A673 (cell line): ENCODE measurements around the gene OR4D2. TPM values are rescaled to one million over a fixed set of nuclear protein-coding genes. Genes with fewer than 3 reads are reported as not detected.

Experiments
- BruUV-seq: library from RNA; stranded (reverse); fragments of 400-500 nt; replicated peaks from 2 replicates; lab custom pipeline; 2021; lab: Mats Ljungman, UMichigan
- CTCF ChIA-PET: fragments of 300-600 bp; sonication (Branson Sonifier 250); formaldehyde crosslinking; loops from one replicate; lab custom pipeline; 2022; ENCODE audit warnings: antibody characterized with exemption; lab: Charles Lee
- POLR2A ChIA-PET: fragments of 300-600 bp; sonication (Branson Sonifier 250); formaldehyde crosslinking; loops from one replicate; lab custom pipeline; 2022; ENCODE audit warnings: antibody characterized with exemption; ENCODE audit not compliant: low non-redundant PET; lab: Charles Lee
- DNase-seq: peaks from one replicate; pipeline ENCODE4 v3.0.0-alpha.2; 2015; ENCODE audit warnings: low spot score
- H3K27ac ChIP-seq: fragments of 200-600 bp; sonication (generic); 2 replicates; pipeline ENCODE4 v1.5.1; 2016; ENCODE audit warnings: mixed run types, low read depth, mild to moderate bottlenecking, mixed read lengths, antibody characterized with exemption, low read length; ENCODE audit not compliant: poor library complexity, severe bottlenecking
- H3K27me3 ChIP-seq: fragments of 200-600 bp; sonication (generic); replicated peaks from 2 replicates; pipeline ENCODE4 v1.6.1; 2017; ENCODE audit warnings: mixed run types, low read depth, mild to moderate bottlenecking, mixed read lengths, antibody characterized with exemption, low read length; ENCODE audit not compliant: insufficient read depth, poor library complexity
- H3K36me3 ChIP-seq: fragments of 200-600 bp; sonication (generic); 2 replicates; pipeline ENCODE4 v1.6.1; 2016; ENCODE audit warnings: mixed run types, mild to moderate bottlenecking, mixed read lengths, antibody characterized with exemption, low read length; ENCODE audit not compliant: insufficient read depth, poor library complexity, severe bottlenecking
- H3K4me1 ChIP-seq: fragments of 200-600 bp; sonication (generic); 2 replicates; pipeline ENCODE4 v1.6.1; 2017; ENCODE audit warnings: mixed run types, mild to moderate bottlenecking, mixed read lengths, antibody characterized with exemption, low read length; ENCODE audit not compliant: insufficient read depth, poor library complexity, severe bottlenecking
- H3K4me3 ChIP-seq: fragments of 200-600 bp; sonication (generic); 2 replicates; pipeline ENCODE4 v1.5.1; 2016; ENCODE audit warnings: low read depth, mixed run types, mild to moderate bottlenecking, mixed read lengths, low read length; ENCODE audit not compliant: poor library complexity, severe bottlenecking
- H3K9me3 ChIP-seq: fragments of 200-600 bp; sonication (generic); 2 replicates; pipeline ENCODE4 v1.6.1; 2016; ENCODE audit warnings: mixed run types, low read depth, mild to moderate bottlenecking, mixed read lengths, antibody characterized with exemption, low read length; ENCODE audit not compliant: poor library complexity, severe bottlenecking
- CTCF ChIP-seq: fragments of 300-800, 200-600 bp; sonication (generic); conservative IDR thresholded peaks from 2 replicates; pipeline ENCODE4 v1.5.1; 2017; ENCODE audit warnings: low read depth, mild to moderate bottlenecking, antibody characterized with exemption, low read length, moderate library complexity, mixed read lengths
- EZH2 ChIP-seq: fragments of 200-600 bp; sonication (generic); IDR thresholded peaks from 2 replicates; pipeline ENCODE4 v1.6.1; 2017; ENCODE audit warnings: borderline replicate concordance, low read depth, mild to moderate bottlenecking, mixed read lengths, antibody characterized with exemption, low read length; ENCODE audit not compliant: poor library complexity, severe bottlenecking
- intact Hi-C: fragments of 100-400 bp; cut with micrococcal nuclease; formaldehyde crosslinking; loops from one replicate; pipeline ENCODE4 v1.10.0; 2022; ENCODE audit not compliant: unreplicated experiment
- total RNA-seq: library from RNA; stranded (reverse); gene quantifications from 2 replicates; pipeline ENCODE4 v1.2.3, GENCODE V29; 2021

Gene OR4D2
- total RNA-seq, 1 experiment from 2014 or later = not detected

GRCh38 chr17:58153046-58153445 lies 13.7 kb upstream of the OR4D2 start:
- H3K27ac ChIP-seq = no peak overlapping the region
- CTCF ChIA-PET = no interaction called here
- no peak for DNase-seq
- no peaks in the 10 kb centered on the region for H3K4me1 ChIP-seq
- intact Hi-C loops = no loop called here
- no peaks in the 10 kb centered on the region for H3K36me3 ChIP-seq
- H3K9me3 ChIP-seq = no peaks in the 10 kb centered on the region
- no TSS peak for BruUV-seq
- H3K4me3 ChIP-seq = no peak overlapping the region
- POLR2A ChIA-PET = no interaction called here
- TF ChIP-seq EZH2 = no peak
- no peak for TF ChIP-seq CTCF
- H3K27me3 ChIP-seq = peaks cover 99% of the 10 kb centered on the region

GRCh38 chr17:58153671-58154070 lies 13.1 kb upstream of the OR4D2 start:
- DNase-seq = no peak
- Histone ChIP-seq H3K9me3 (no peaks in the 10 kb centered on the region), H3K4me3 (no peak overlapping the region), H3K27ac (no peak overlapping the region), H3K4me1 (no peaks in the 10 kb centered on the region), H3K27me3 (peaks cover 100% of the 10 kb centered on the region), H3K36me3 (no peaks in the 10 kb centered on the region)
- POLR2A ChIA-PET = no interaction called here
- TF ChIP-seq CTCF (no peak), EZH2 (no peak)
- CTCF ChIA-PET = no interaction called here
- intact Hi-C loops = no loop called here
- no TSS peak for BruUV-seq

GRCh38 chr17:58156839-58157803 lies 9.7 kb upstream of the OR4D2 start:
- POLR2A ChIA-PET = no interaction called here
- no peaks in the 10 kb centered on the region for H3K4me1 ChIP-seq
- peak overlapping the region; percentile 22 for H3K4me3 ChIP-seq
- no peaks in the 10 kb centered on the region for H3K36me3 ChIP-seq
- DNase-seq = no peak
- CTCF ChIA-PET = no interaction called here
- BruUV-seq = no TSS peak
- no peaks in the 10 kb centered on the region for H3K9me3 ChIP-seq
- intact Hi-C loops = no loop called here
- peaks cover 98% of the 10 kb centered on the region for H3K27me3 ChIP-seq
- no peak overlapping the region for H3K27ac ChIP-seq
- TF ChIP-seq CTCF (no peak), EZH2 (peak; percentile 81)
